Hepatocyte (in vitro differentiated cells): ENCODE results near the gene CDK11B. TPM values are rescaled to one million over a fixed set of nuclear protein-coding genes. Genes with fewer than 3 reads are reported as not detected.
"Not testable (repeated sequence)": the region's sequence is repeated elsewhere in the genome, so short reads cannot be mapped to it uniquely, and the experiment has no call there.

Experiments
- DNase-seq: peaks from one replicate; pipeline ENCODE4 v3.0.0-alpha.2; 2016; ENCODE audit warnings: low spot score
- H2AFZ ChIP-seq: fragments of 200-600 bp; sonication (generic); 2 replicates; pipeline ENCODE4 v1.6.0; 2016; ENCODE audit warnings: antibody characterized with exemption, mild to moderate bottlenecking
- H3K27ac ChIP-seq: fragments of 200-600 bp; sonication (generic); 2 replicates; pipeline ENCODE4 v1.5.1; 2016; ENCODE audit warnings: mild to moderate bottlenecking
- H3K27me3 ChIP-seq: fragments of 200-600 bp; sonication (generic); 2 replicates; pipeline ENCODE4 v1.6.1; 2016
- H3K36me3 ChIP-seq: fragments of 200-600 bp; sonication (generic); replicated peaks from 2 replicates; pipeline ENCODE4 v1.5.1; 2016; ENCODE audit warnings: low read depth; ENCODE audit not compliant: insufficient read depth
- H3K4me1 ChIP-seq: fragments of 200-600 bp; sonication (generic); 2 replicates; pipeline ENCODE4 v1.5.1; 2016; ENCODE audit warnings: mild to moderate bottlenecking, moderate library complexity; ENCODE audit not compliant: insufficient read depth
- H3K4me2 ChIP-seq: fragments of 200-600 bp; sonication (generic); 2 replicates; pipeline ENCODE4 v1.6.0; 2016
- H3K4me3 ChIP-seq: fragments of 200-600 bp; sonication (generic); 2 replicates; pipeline ENCODE4 v1.5.1; 2016; ENCODE audit warnings: mild to moderate bottlenecking
- H3K79me2 ChIP-seq: fragments of 200-600 bp; sonication (generic); 2 replicates; pipeline ENCODE4 v1.6.0; 2017; ENCODE audit warnings: mild to moderate bottlenecking
- H3K9me2 ChIP-seq: fragments of 200-600 bp; sonication (generic); replicated peaks from 2 replicates; pipeline ENCODE4 v1.6.0; 2017; ENCODE audit warnings: mild to moderate bottlenecking; ENCODE audit not compliant: insufficient read depth
- H3K9me3 ChIP-seq: fragments of 200-600 bp; sonication (generic); 2 replicates; pipeline ENCODE4 v1.5.1; 2016; ENCODE audit warnings: low read depth, mild to moderate bottlenecking
- H4K20me1 ChIP-seq: fragments of 200-600 bp; sonication (generic); 2 replicates; pipeline ENCODE4 v1.6.0; 2016; ENCODE audit warnings: mild to moderate bottlenecking; ENCODE audit not compliant: insufficient read depth, poor library complexity, severe bottlenecking
- EZH2 ChIP-seq: fragments of 200-600 bp; sonication (generic); IDR thresholded peaks from 2 replicates; pipeline ENCODE4 v1.6.1; 2016; ENCODE audit warnings: antibody characterized with exemption, mild to moderate bottlenecking, borderline replicate concordance
- EZH2phosphoT487 ChIP-seq: fragments of 200-600 bp; sonication (generic); IDR thresholded peaks from one replicate; pipeline ENCODE4 v1.6.1; 2018; ENCODE audit warnings: antibody characterized with exemption, mild to moderate bottlenecking, low read depth, moderate library complexity; ENCODE audit not compliant: unreplicated experiment, severe bottlenecking
- WGBS: methylation state at CpG from one replicate; pipeline ENCODE4 v1.1.6; 2016; ENCODE audit warnings: low lambda C conversion rate; ENCODE audit errors: missing lambda C conversion rate; 5-methylcytosine and 5-hydroxymethylcytosine counted together
- polyA plus RNA-seq: library from polyadenylated mRNA; unstranded; fragments of >200 nt; fragmentation: Nextera tagmentation; extraction: Ambion mirVana; gene quantifications from 2 replicates; pipeline ENCODE4 v1.2.1, GENCODE V29; 2016
- total RNA-seq: library from RNA; depleted of rRNA; stranded (reverse); fragments of >200 nt; gene quantifications from 2 replicates; pipeline ENCODE4 v1.2.3, GENCODE V29; 2014
- TF ChIP-seq, protein P1 (sequence below): fragments of 200-600 bp; sonication (generic); IDR thresholded peaks from 2 replicates; pipeline ENCODE4 v1.5.1; 2016; ENCODE audit warnings: antibody characterized with exemption, mild to moderate bottlenecking; ENCODE audit not compliant: poor library complexity

CDK11B gene
- total and polyA plus RNA-seq, 2 experiments from 2014 or later: 7.5 to 15.3 TPM

DNA sequence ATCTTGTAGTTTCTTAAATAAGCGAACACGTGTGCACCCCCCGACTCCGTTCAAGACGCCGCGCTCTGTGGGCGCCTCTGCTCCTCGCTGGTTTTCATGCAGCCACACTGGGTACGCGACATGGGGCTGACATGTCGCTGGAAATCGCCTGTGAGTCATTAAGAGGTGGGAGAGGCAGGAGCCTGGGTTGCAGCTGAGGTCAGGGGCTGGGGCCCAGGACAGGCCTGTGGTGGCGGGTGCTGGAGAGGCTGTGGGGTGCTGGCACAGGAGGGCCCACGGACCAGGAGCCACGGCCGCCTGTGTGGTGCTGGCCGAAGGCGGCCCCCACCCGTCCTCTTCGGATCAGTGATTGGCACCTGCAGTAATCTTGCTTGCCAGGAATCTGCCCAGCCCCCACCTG is 16.0 kb upstream of the CDK11B start:
- Histone ChIP-seq H4K20me1 (peaks cover 11% of the 10 kb centered on the region), H3K79me2 (peaks cover 27% of the 10 kb centered on the region)
- not testable (repeated sequence) for H2AFZ ChIP-seq, H3K36me3 ChIP-seq, DNase-seq, H3K27me3 ChIP-seq, H3K4me1 ChIP-seq, H3K4me3 ChIP-seq, H3K9me2 ChIP-seq, H3K27ac ChIP-seq, H3K9me3 ChIP-seq, H3K4me2 ChIP-seq
- 85% methylated on average over 17 of the region's 21 CpGs for WGBS

DNA sequence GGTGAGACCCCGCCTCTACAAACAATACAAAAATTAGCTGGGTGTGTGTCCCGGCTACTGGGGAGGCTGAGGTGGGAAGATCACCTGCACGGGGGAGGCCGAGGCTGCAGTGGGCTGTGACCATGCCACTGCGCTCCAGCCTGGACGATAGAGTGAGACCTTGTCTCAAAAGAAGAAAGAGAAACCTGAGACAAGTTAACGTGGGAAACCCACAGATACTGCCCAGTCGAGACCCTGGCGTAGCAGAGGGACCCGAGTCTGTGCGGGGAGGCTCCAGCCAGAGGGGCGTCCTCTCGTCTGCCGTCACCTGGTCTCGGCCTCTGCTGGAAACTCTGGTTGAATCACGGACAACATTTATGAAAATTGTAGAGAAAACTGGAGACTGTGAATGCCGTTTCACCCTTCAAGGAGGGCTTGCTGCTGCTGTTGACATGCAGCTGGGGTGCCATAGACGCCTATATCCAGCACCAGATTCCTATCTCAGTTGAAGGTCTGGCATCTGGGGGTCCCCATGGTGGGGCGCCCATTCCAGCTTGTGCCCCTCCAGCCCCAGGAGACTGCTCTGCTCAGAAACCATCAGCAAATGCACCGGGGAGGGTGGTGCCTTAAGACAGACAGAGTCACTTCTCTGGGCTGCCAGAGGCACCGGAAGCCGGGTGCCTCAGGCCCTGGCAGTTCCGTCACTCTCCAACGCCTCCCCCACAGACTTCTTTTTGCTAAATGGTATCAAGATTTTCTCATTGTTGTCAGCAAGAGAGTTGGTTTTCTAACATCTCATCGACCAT is 13.6 kb upstream of the CDK11B start:
- H3K4me3 ChIP-seq: no peak overlapping the region
- no peaks in the 10 kb centered on the region for H3K9me3 ChIP-seq
- no peak for TF ChIP-seq EZH2
- no peak for TF ChIP-seq EZH2phosphoT487
- TF ChIP-seq, protein P1, sequence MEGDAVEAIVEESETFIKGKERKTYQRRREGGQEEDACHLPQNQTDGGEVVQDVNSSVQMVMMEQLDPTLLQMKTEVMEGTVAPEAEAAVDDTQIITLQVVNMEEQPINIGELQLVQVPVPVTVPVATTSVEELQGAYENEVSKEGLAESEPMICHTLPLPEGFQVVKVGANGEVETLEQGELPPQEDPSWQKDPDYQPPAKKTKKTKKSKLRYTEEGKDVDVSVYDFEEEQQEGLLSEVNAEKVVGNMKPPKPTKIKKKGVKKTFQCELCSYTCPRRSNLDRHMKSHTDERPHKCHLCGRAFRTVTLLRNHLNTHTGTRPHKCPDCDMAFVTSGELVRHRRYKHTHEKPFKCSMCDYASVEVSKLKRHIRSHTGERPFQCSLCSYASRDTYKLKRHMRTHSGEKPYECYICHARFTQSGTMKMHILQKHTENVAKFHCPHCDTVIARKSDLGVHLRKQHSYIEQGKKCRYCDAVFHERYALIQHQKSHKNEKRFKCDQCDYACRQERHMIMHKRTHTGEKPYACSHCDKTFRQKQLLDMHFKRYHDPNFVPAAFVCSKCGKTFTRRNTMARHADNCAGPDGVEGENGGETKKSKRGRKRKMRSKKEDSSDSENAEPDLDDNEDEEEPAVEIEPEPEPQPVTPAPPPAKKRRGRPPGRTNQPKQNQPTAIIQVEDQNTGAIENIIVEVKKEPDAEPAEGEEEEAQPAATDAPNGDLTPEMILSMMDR: no peak
- H3K27ac ChIP-seq: no peak overlapping the region
- no peak overlapping the region for H2AFZ ChIP-seq
- H4K20me1 ChIP-seq: no peaks in the 10 kb centered on the region
- H3K79me2 ChIP-seq: peaks cover 3% of the 10 kb centered on the region
- no peaks in the 10 kb centered on the region for H3K9me2 ChIP-seq
- H3K36me3 ChIP-seq: no peaks in the 10 kb centered on the region
- DNase-seq: no peak
- H3K4me1 ChIP-seq: no peaks in the 10 kb centered on the region
- no peaks in the 10 kb centered on the region for H3K27me3 ChIP-seq
- 98% methylated on average over 25 of the region's 25 CpGs for WGBS
- H3K4me2 ChIP-seq: no peak overlapping the region

DNA sequence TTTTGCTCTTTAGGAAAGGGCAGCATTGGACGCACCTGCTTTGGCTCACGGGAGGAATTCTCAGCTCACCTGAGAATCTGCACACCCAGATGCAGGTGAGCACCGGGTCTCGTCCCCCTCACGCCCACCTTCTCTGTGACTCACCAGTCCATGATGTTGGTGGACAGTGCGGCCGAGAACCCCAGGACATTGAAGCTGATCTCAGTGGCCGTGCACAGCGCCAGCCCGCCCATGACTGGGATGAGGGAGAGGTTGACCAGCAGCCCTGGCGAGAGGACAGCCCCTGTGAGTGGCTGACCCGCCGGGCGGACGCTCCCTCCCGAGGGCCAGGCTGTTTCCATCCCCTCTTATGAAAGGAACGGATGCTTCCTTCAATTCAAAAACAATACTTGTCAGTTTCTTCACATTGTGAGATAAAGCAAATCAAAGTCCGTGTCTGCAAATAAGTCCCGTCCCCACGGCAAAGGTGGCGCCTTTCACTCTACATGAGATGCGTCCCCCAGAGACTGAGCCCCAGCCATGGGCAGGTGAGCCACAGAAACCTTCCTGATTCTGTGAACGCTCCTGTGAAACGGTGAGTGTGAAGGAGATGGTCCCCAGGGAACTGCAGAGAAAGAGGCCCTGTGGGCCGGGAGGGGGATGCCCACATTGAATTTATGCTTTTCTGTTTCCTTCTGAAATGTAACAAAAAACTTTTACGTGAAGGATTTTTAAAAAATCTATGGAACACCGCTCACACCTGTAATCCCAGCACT is 12.7 kb upstream of the CDK11B start:
- no peaks in the 10 kb centered on the region for H3K9me3 ChIP-seq
- H3K4me1 ChIP-seq: no peaks in the 10 kb centered on the region
- no peaks in the 10 kb centered on the region for H3K36me3 ChIP-seq
- no peaks in the 10 kb centered on the region for H3K27me3 ChIP-seq
- no peak overlapping the region for H2AFZ ChIP-seq
- TF ChIP-seq, protein P1: no peak
- TF ChIP-seq EZH2 (no peak), EZH2phosphoT487 (no peak)
- no peak for DNase-seq
- 90% methylated on average over 27 of the region's 27 CpGs for WGBS
- H3K4me2 ChIP-seq: no peak overlapping the region
- H3K9me2 ChIP-seq: no peaks in the 10 kb centered on the region
- H3K79me2 ChIP-seq: peaks cover 2% of the 10 kb centered on the region
- no peak overlapping the region for H3K27ac ChIP-seq
- no peaks in the 10 kb centered on the region for H4K20me1 ChIP-seq
- H3K4me3 ChIP-seq: no peak overlapping the region

DNA sequence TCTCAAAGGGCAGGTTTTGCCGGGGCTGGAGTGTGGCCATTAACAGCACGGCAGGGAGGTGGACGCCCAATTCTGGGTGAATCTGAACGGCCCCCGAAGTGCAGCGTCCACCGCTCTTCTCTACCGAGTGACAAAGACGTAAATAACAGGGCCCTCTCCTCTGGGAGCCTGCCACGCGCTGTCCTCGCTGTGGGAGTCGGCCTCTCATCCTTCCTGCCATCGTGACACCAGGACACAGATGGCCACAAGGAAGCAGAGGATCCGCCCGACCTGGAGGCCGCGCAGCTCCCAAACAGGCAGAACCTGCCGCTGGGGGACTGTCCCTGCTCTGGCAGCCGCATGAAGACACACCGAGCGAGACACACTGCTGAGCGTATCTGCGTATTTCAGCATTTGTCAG is 12.1 kb upstream of the CDK11B start:
- DNase-seq: no peak
- no peak overlapping the region for H3K27ac ChIP-seq
- WGBS: 96% methylated on average over 24 of the region's 24 CpGs
- H3K4me1 ChIP-seq: no peaks in the 10 kb centered on the region
- no peaks in the 10 kb centered on the region for H3K36me3 ChIP-seq
- no peaks in the 10 kb centered on the region for H3K27me3 ChIP-seq
- no peaks in the 10 kb centered on the region for H3K9me2 ChIP-seq
- H3K79me2 ChIP-seq: peaks cover 2% of the 10 kb centered on the region
- TF ChIP-seq EZH2phosphoT487: no peak
- TF ChIP-seq, protein P1: no peak
- TF ChIP-seq EZH2: no peak
- H4K20me1 ChIP-seq: no peaks in the 10 kb centered on the region
- no peak overlapping the region for H2AFZ ChIP-seq
- no peak overlapping the region for H3K4me3 ChIP-seq
- no peak overlapping the region for H3K4me2 ChIP-seq
- H3K9me3 ChIP-seq: no peaks in the 10 kb centered on the region
